Liver (tissue), 9 donors: ENCODE results near the gene ACOT7. TPM values are rescaled to one million over a fixed set of nuclear protein-coding genes. Genes with fewer than 3 reads are reported as not detected.

Experiments used
- DNase-seq: peaks from one replicate; pipeline ENCODE4 v3.0.0-alpha.2; 2017; ENCODE audit warnings: low spot score
- H3K27ac ChIP-seq, 2 donors: one replicate each; pipeline ENCODE4 v1.7.0; 2013; ENCODE audit warnings: inconsistent platforms in 2 of 2, low read length in 2 of 2, control low read depth in 1 of 2, low read depth in 1 of 2, mild to moderate bottlenecking in 1 of 2
- H3K27me3 ChIP-seq, 4 donors: one replicate each; pipeline versions ENCODE4 v1.6.1 to v1.7.0; 2013; ENCODE audit warnings: low read length in 3 of 4, inconsistent platforms in 1 of 4, mild to moderate bottlenecking in 1 of 4, moderate library complexity in 1 of 4; ENCODE audit not compliant: control insufficient read depth in 4 of 4, insufficient read depth in 4 of 4
- H3K36me3 ChIP-seq, 4 donors: one replicate each; pipeline versions ENCODE4 v1.6.1 to v1.7.0; 2013; ENCODE audit warnings: low read length in 3 of 4, mild to moderate bottlenecking in 3 of 4, low read depth in 1 of 4, moderate library complexity in 1 of 4; ENCODE audit not compliant: control insufficient read depth in 4 of 4, insufficient read depth in 3 of 4
- H3K4me1 ChIP-seq, 4 donors: one replicate each; pipeline versions ENCODE4 v1.6.1 to v1.7.0; 2013; ENCODE audit warnings: low read length in 3 of 4, mild to moderate bottlenecking in 3 of 4, moderate library complexity in 1 of 4; ENCODE audit not compliant: control insufficient read depth in 4 of 4, insufficient read depth in 4 of 4
- H3K4me3 ChIP-seq, 3 donors: one replicate each; pipeline versions ENCODE4 v1.6.1 to v1.7.0; 2013; ENCODE audit warnings: low read length in 3 of 3, control low read depth in 1 of 3, low read depth in 1 of 3, mild to moderate bottlenecking in 1 of 3
- H3K9ac ChIP-seq, 2 donors: one replicate each; pipeline ENCODE4 v1.7.0; 2013; ENCODE audit warnings: low read length in 2 of 2, mild to moderate bottlenecking in 2 of 2, moderate library complexity in 2 of 2, control low read depth in 1 of 2, low read depth in 1 of 2
- H3K9me3 ChIP-seq, 4 donors: one replicate each; pipeline versions ENCODE4 v1.6.1 to v1.7.0; 2013; ENCODE audit warnings: low read length in 3 of 4; ENCODE audit not compliant: control insufficient read depth in 4 of 4
- ATF3 ChIP-seq: IDR thresholded peaks from 2 replicates; pipeline ENCODE4 v1.6.1; 2016; ENCODE audit warnings: antibody characterized with exemption
- CTCF ChIP-seq: fragments of 150-350 bp; IDR thresholded peaks from 2 replicates; pipeline ENCODE4 v1.5.1; 2017; ENCODE audit warnings: improper control_type of control experiment, low read depth, low read length; ENCODE audit not compliant: missing input control
- EGR1 ChIP-seq, 2 donors: IDR thresholded peaks; 2 replicates each; pipeline ENCODE4 v1.6.1; 2016 to 2018; ENCODE audit warnings: antibody characterized with exemption in 2 of 2, low read depth in 2 of 2
- FOXA1 ChIP-seq: IDR thresholded peaks from 2 replicates; pipeline ENCODE4 v1.6.1; 2016; ENCODE audit warnings: antibody characterized with exemption
- FOXA2 ChIP-seq: IDR thresholded peaks from 2 replicates; pipeline ENCODE4 v1.6.1; 2016; ENCODE audit warnings: antibody characterized with exemption
- GABPA ChIP-seq, 2 donors: IDR thresholded peaks in 1 of 2; conservative IDR thresholded peaks in 1 of 2; 2 replicates each; pipeline ENCODE4 v1.6.1; 2016; ENCODE audit warnings: antibody characterized with exemption in 2 of 2, mild to moderate bottlenecking in 1 of 2, moderate library complexity in 1 of 2
- HNF4A ChIP-seq, 2 donors: conservative IDR thresholded peaks; 2 replicates each; pipeline ENCODE4 v1.6.1; 2016; ENCODE audit warnings: antibody characterized with exemption in 2 of 2, mild to moderate bottlenecking in 2 of 2
- HNF4G ChIP-seq: IDR thresholded peaks from 2 replicates; pipeline ENCODE4 v1.6.1; 2016; ENCODE audit warnings: antibody characterized with exemption
- JUND ChIP-seq, 2 donors: IDR thresholded peaks; 2 replicates each; pipeline ENCODE4 v1.6.1; 2016; ENCODE audit warnings: antibody characterized with exemption in 2 of 2
- NR2F2 ChIP-seq: IDR thresholded peaks from 2 replicates; pipeline ENCODE4 v1.6.1; 2016; ENCODE audit warnings: antibody characterized with exemption
- RAD21 ChIP-seq, 2 donors: IDR thresholded peaks; 2 replicates each; pipeline ENCODE4 v1.6.1; 2016; ENCODE audit warnings: antibody characterized with exemption in 2 of 2, mild to moderate bottlenecking in 2 of 2
- REST ChIP-seq: IDR thresholded peaks from 2 replicates; pipeline ENCODE4 v1.6.1; 2016; ENCODE audit warnings: antibody characterized with exemption, mild to moderate bottlenecking
- RXRA ChIP-seq, 2 donors: IDR thresholded peaks; 2 replicates each; pipeline ENCODE4 v1.6.1; 2017 to 2018; ENCODE audit warnings: antibody characterized with exemption in 2 of 2, mild to moderate bottlenecking in 1 of 2
- SP1 ChIP-seq: IDR thresholded peaks from 2 replicates; pipeline ENCODE4 v1.6.1; 2018; ENCODE audit warnings: antibody characterized with exemption, mild to moderate bottlenecking
- TAF1 ChIP-seq: conservative IDR thresholded peaks from 2 replicates; pipeline ENCODE4 v1.6.1; 2016; ENCODE audit warnings: antibody characterized with exemption, mild to moderate bottlenecking
- YY1 ChIP-seq: IDR thresholded peaks from 2 replicates; pipeline ENCODE4 v1.6.1; 2016; ENCODE audit warnings: antibody characterized with exemption, mild to moderate bottlenecking
- ZBTB33 ChIP-seq: IDR thresholded peaks from 2 replicates; pipeline ENCODE4 v1.6.1; 2016; ENCODE audit warnings: antibody characterized with exemption
- WGBS: extraction: QIAGEN DNeasy Blood & Tissue Kit; methylation state at CpG from one replicate; pipeline ENCODE4 v1.1.7; 2013; 5-methylcytosine and 5-hydroxymethylcytosine counted together
- polyA plus RNA-seq, 2 donors: library from polyadenylated mRNA; stranded (reverse) in 1 of 2; unstranded in 1 of 2; fragments of 200-250 nt in 1 of 2; fragments of >200 nt in 1 of 2; fragmentation: Nextera tagmentation in 1 of 2; extraction: Ambion mirVana in 1 of 2; gene quantifications; one replicate each; pipeline versions ENCODE4 v1.2.1 to v1.2.3, GENCODE V29; 2013 to 2015
- total RNA-seq, 2 donors: library from RNA; depleted of rRNA; stranded (reverse); fragments of >200 nt; gene quantifications; one replicate each; pipeline ENCODE4 v1.2.3, GENCODE V29; 2014
- donor health status: healthy.
- donor health status: healthy.
- donor health status: healthy.
- donor health status: healthy.
- donor health status: healthy.

ACOT7 gene
- total and polyA plus RNA-seq, 4 donors, result 8.7 to 14.4 (median 10.4) TPM

GRCh38 chr1:6314503-6314902, 79.1 kb downstream of the ACOT7 start:
- Histone ChIP-seq H3K4me3 (no peak overlapping the region), H3K9ac (no peak overlapping the region), H3K4me1 (no peaks in the 10 kb centered on the region), H3K27me3 (no peaks in the 10 kb centered on the region), H3K27ac (no peak overlapping the region), H3K9me3 (no peaks in the 10 kb centered on the region), H3K36me3 (peaks cover 0 to 13% (median 5%) of the 10 kb centered on the region in 4 donors)
- TF ChIP-seq ATF3 (no peak), FOXA1 (no peak), RXRA (IDR thresholded peaks at IDR 0.05) (no peak), REST (no peak), HNF4G (no peak), SP1 (no peak), JUND (IDR thresholded peaks at IDR 0.05) (no peak), RAD21 (IDR thresholded peaks at IDR 0.05) (no peak), CTCF (no peak), GABPA (IDR thresholded peaks at IDR 0.05 in 1 of 2, conservative IDR thresholded peaks at IDR 0.05 in 1 of 2) (no peak), FOXA2 (no peak), YY1 (no peak), TAF1 (no peak), EGR1 (IDR thresholded peaks at IDR 0.05; ENCODE audit: low read depth in 2 of 2) (no peak), NR2F2 (no peak), HNF4A (conservative IDR thresholded peaks at IDR 0.05) (no peak), ZBTB33 (no peak)
- no peak for DNase-seq
- WGBS, result 97% methylated on average over 12 of the region's 12 CpGs
